K562 (cell line): ENCODE measurements around the gene ACADVL. TPM values are rescaled to one million over a fixed set of nuclear protein-coding genes. Genes with fewer than 3 reads are reported as not detected.
A peak's percentile ranks its signal among the peaks of the same experiment; 100 is the strongest.

Experiments used
- ARHGAP35 ChIP-seq: fragments of 450-650 bp; IDR thresholded peaks from 2 replicates; pipeline ENCODE4 v1.6.1; 2018; ENCODE audit not compliant: partially characterized antibody
- ARID1B ChIP-seq: fragments of 450-650 bp; IDR thresholded peaks from 2 replicates; pipeline ENCODE4 v1.6.1; 2016; ENCODE audit warnings: antibody characterized with exemption, mild to moderate bottlenecking, inconsistent platforms
- GTF3C2 ChIP-seq: IDR thresholded peaks from 3 replicates; pipeline ENCODE4 v1.6.1; 2011; ENCODE audit warnings: borderline replicate concordance, mild to moderate bottlenecking, moderate library complexity; ENCODE audit not compliant: insufficient read length; ENCODE audit errors: extremely low read depth
- HNRNPLL ChIP-seq: fragments of 200-400 bp; formaldehyde crosslinking; IDR thresholded peaks from 2 replicates; pipeline ENCODE4 v1.6.1; 2017; ENCODE audit warnings: low read length, low read depth, mild to moderate bottlenecking; ENCODE audit not compliant: poor library complexity, severe bottlenecking
- MCM2 ChIP-seq: fragments of 450-650 bp; IDR thresholded peaks from 2 replicates; pipeline ENCODE4 v1.6.1; 2017; ENCODE audit warnings: low read depth, mild to moderate bottlenecking
- MECOM ChIP-seq: fragments of 250-450 bp; sonication (Bioruptor Pico); IDR thresholded peaks from 2 replicates; pipeline ENCODE4 v1.8.0; 2022; ENCODE audit warnings: inconsistent platforms
- MTA3 ChIP-seq: fragments of 450-650 bp; formaldehyde crosslinking; IDR thresholded peaks from 2 replicates; pipeline ENCODE4 v1.6.1; 2017; ENCODE audit warnings: mild to moderate bottlenecking, borderline replicate concordance
- MXI1 ChIP-seq: IDR thresholded peaks from 2 replicates; pipeline ENCODE4 v1.6.1; 2011; ENCODE audit warnings: low read depth, mild to moderate bottlenecking, improper control_type of control experiment, low read length
- NR2F6 ChIP-seq: fragments of 450-650 bp; formaldehyde crosslinking; IDR thresholded peaks from 2 replicates; pipeline ENCODE4 v1.4.0; 2020; ENCODE audit warnings: mild to moderate bottlenecking
- POLR3G ChIP-seq: IDR thresholded peaks from 2 replicates; pipeline ENCODE4 v1.6.1; 2011; ENCODE audit not compliant: insufficient read length, insufficient replicate concordance; ENCODE audit errors: extremely low read depth
- REST ChIP-seq, 2 experiments: fragments of 450-650 bp; formaldehyde crosslinking in 1 of 2; IDR thresholded peaks; 2 replicates each; pipeline versions ENCODE4 v1.4.0 to v1.6.1; 2014 to 2020; ENCODE audit warnings: mild to moderate bottlenecking in 2 of 2, borderline replicate concordance in 1 of 2, low read depth in 1 of 2
- SREBF2 ChIP-seq: sonication (generic); formaldehyde crosslinking; IDR thresholded peaks from 2 replicates; pipeline ENCODE4 v1.4.0; 2020; ENCODE audit warnings: mild to moderate bottlenecking, missing genetic modification reagents
- U2AF1 ChIP-seq: fragments of 200-400 bp; formaldehyde crosslinking; optimal IDR thresholded peaks from 2 replicates; pipeline ENCODE3; 2017; ENCODE audit warnings: mild to moderate bottlenecking, low read depth, low read length, moderate library complexity
- ZNF583 ChIP-seq: fragments of 250-450 bp; sonication (Bioruptor Pico); IDR thresholded peaks from 2 replicates; pipeline ENCODE4 v1.4.0; 2020
- polyA plus RNA-seq, 8 experiments: library from polyadenylated mRNA; depleted of rRNA in 4 of 8; stranded (reverse) in 5 of 8; unstranded in 3 of 8; fragments of >200 nt; fragmentation: Nextera tagmentation in 2 of 8; fragmentation: Illumina TruSeq in 1 of 8; extraction: Ambion mirVana in 2 of 8; extraction: Trizol in 1 of 8; gene quantifications; 2 replicates each; pipeline versions ENCODE4 v1.2.1 to v1.2.3, GENCODE V29; 2011 to 2014; ENCODE audit warnings: inconsistent platforms in 1 of 8, missing spikeins in 1 of 8
- total RNA-seq, 7 experiments: library from RNA; depleted of rRNA in 6 of 7; stranded (reverse); fragments of >200 nt in 6 of 7; fragmentation: Illumina TruSeq in 2 of 7; extraction: Trizol in 2 of 7; gene quantifications; 2 replicates each; pipeline versions ENCODE4 v1.2.1 to v1.2.3, GENCODE V29; 2011 to 2021; ENCODE audit warnings: low replicate concordance in 1 of 7
- TF ChIP-seq, protein P1 (sequence below): fragments of 450-650 bp; IDR thresholded peaks from 2 replicates; pipeline ENCODE4 v1.6.1; 2017; ENCODE audit warnings: antibody characterized with exemption

Gene ACADVL
- total and polyA plus RNA-seq, 9 of the 15 experiments (the other 6 are each of a cell fraction or from before 2014, with no cell fraction given) = 25.5 to 449 (median 214) TPM

DNA sequence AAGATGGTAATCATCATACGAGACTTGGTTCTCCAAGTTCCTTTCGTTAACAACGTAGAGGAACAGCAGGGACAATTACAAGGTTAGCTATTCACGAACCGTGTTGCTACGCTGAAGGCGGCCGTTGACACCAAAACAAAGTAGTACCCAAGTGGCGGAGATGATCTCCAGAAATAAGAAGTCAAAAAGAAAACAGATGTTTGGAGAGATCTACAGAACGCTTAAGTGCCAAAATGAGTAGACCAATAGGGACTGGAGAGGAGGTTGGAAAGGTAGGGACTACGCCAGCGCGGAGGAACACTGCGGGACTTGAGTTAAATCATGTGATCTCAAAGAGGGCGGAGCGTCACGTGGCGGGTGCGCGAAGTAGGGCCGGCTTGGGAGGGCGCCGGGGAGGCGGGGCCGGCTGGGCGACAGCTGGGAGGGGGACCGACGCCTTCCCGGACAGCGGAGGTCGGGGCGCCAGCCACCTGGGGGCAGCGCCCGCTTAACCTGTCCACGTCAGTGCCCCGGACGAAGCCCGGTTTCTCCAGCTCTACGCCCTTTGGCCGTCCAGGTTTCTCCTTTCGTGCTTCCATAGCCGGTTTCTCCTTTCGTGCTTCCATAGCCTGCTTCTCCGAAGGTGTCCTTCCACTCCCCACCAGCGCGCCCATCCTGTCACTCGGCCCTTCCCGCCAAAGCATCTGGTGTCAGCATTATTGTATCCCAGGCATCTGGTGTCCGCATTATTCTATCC, 23.1 kb downstream of the ACADVL start (continued):
- TF ChIP-seq REST (IDR thresholded peaks at IDR 0.05; ENCODE audit: borderline replicate concordance) (peak; percentile 72), REST (CRISPR knock-in tag; IDR thresholded peaks at IDR 0.05; ENCODE audit: low read depth) (no peak), MXI1 (no peak), SREBF2 (no peak), ARID1B (peak; percentile 57; the same call in 1 of the 2 replicates), GTF3C2 (no peak), MCM2 (no peak), MECOM (0 out of 2 replicates have a peak, but pooled peaks have one; percentile 15), HNRNPLL (peak; percentile 97), ZNF583 (CRISPR knock-in tag) (no peak), MTA3 (no peak), NR2F6 (CRISPR knock-in tag) (0 out of 2 replicates have a peak, but pooled peaks have one; percentile 63), POLR3G (no peak), ARHGAP35 (no peak), U2AF1 (no peak)
- TF ChIP-seq, protein P1, sequence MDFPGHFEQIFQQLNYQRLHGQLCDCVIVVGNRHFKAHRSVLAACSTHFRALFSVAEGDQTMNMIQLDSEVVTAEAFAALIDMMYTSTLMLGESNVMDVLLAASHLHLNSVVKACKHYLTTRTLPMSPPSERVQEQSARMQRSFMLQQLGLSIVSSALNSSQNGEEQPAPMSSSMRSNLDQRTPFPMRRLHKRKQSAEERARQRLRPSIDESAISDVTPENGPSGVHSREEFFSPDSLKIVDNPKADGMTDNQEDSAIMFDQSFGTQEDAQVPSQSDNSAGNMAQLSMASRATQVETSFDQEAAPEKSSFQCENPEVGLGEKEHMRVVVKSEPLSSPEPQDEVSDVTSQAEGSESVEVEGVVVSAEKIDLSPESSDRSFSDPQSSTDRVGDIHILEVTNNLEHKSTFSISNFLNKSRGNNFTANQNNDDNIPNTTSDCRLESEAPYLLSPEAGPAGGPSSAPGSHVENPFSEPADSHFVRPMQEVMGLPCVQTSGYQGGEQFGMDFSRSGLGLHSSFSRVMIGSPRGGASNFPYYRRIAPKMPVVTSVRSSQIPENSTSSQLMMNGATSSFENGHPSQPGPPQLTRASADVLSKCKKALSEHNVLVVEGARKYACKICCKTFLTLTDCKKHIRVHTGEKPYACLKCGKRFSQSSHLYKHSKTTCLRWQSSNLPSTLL = no peak
